Stimulated activated naive CD8-positive, alpha-beta T cell treated with anti-CD3 and anti-CD28 coated beads, Interleukin-15, Interleukin-2, amounts not matched to agents 100 ng/mL and 50 ng/mL, for 24 hours (primary cell): ENCODE results near the gene NOS1AP.

ENCODE experiments used
- H3K27ac Mint-ChIP-seq: one replicate; pipeline ENCODE4 v1.8.0; 2021; ENCODE audit warnings: mild to moderate bottlenecking, mixed read lengths
- H3K27me3 Mint-ChIP-seq: one replicate; pipeline ENCODE4 v1.8.0; 2021; ENCODE audit warnings: mixed read lengths
- H3K36me3 Mint-ChIP-seq: one replicate; pipeline ENCODE4 v1.8.0; 2021; ENCODE audit warnings: low read depth, mixed read lengths
- H3K4me1 Mint-ChIP-seq: one replicate; pipeline ENCODE4 v1.8.0; 2021; ENCODE audit warnings: low read depth, mixed read lengths
- H3K4me3 Mint-ChIP-seq: one replicate; pipeline ENCODE4 v1.8.0; 2021; ENCODE audit warnings: mild to moderate bottlenecking, mixed read lengths
- H3K9me3 Mint-ChIP-seq: one replicate; pipeline ENCODE4 v1.8.0; 2021; ENCODE audit warnings: mixed read lengths

Gene NOS1AP

DNA sequence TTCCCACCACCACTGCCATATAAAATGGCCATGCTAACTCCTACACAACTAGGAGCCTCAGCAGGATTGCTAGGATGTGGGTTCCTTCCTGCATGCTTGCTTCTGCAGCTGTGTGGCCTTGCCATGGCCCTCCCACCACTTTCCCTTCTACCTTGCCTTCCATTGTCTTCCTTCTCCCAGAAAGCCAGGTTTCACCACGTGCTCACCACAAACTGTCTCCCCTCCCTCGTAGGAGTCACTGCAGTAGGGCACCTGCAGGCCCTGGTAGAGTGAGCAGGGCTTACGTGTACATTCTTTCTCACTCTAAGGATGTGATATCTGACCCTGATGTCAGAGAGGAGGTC, 315.8 kb downstream of the NOS1AP start:
- Mint-ChIP-seq H3K36me3 (no peaks in the 10 kb centered on the region), H3K9me3 (no peaks in the 10 kb centered on the region), H3K27ac (no peak overlapping the region), H3K4me3 (no peak overlapping the region), H3K27me3 (peaks cover 7% of the 10 kb centered on the region), H3K4me1 (no peaks in the 10 kb centered on the region)

DNA sequence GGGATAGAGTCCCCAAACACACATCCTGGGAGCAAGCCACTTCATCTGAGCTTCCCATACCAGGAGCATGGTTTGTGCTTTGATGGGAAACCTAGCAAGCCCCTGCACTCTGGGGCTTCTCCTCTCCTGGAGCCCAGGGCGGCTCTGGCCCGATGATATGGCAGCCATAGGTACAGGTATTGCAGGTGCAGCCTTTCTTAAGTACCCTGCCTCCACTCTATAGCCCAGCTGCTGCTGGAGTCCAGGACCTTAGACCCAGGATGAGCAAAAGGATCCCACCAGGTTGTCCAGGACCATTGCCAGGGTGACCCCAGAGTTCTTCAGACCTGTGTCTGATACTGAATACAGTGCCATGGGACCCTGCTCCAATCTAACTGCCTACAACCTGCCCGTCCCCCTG, 316.2 kb downstream of the NOS1AP start:
- Mint-ChIP-seq H3K27me3 (peaks cover 11% of the 10 kb centered on the region), H3K36me3 (no peaks in the 10 kb centered on the region), H3K9me3 (no peaks in the 10 kb centered on the region), H3K4me1 (no peaks in the 10 kb centered on the region), H3K4me3 (no peak overlapping the region), H3K27ac (no peak overlapping the region)

DNA sequence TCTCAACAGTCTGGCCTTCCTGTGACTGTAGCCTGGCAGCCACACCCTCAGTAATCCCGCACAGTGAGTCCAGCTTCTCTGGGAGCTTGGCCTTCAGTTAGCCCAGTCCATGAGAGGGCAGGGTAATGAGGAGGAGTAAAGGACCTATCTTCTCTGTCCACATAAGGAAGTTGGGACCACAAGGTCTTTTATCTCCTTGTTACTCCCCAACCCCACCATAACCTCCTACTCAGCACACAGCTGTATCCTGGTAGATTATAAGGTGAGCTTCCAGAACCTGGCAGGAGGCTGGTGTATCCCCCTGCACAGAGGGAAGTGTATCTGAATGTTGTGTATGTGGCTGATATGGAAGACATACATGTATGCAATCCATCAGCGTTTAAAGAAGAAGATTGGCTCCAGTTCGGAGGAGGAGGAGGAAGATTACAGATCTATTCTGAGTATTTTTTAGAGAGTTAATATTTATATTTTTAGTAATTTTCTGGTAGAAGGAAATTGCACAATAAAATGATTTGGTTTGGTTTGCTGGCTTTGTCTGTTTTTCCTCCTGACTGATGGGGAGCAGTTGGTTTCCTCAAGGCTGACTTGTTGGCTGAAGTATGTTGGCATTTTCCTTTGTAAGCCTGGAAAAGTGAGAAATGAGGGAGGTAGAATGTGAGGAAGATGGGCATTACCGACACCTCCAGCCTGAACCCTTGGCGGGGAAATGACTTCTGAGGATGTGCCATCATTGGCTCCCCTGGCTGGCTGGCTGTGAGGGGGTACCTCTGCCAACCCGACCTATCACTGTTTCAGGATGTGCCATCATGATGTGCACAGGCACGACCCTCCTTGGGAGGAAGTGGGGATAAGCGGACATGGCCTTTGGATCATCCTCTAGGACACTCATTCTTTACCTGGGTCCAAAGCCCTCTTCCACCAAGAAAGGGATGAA, 317.1 kb downstream of the NOS1AP start:
- Mint-ChIP-seq H3K4me3 (no peak overlapping the region), H3K4me1 (no peaks in the 10 kb centered on the region), H3K27me3 (peaks cover 11% of the 10 kb centered on the region), H3K9me3 (no peaks in the 10 kb centered on the region), H3K36me3 (no peaks in the 10 kb centered on the region), H3K27ac (no peak overlapping the region)

- no peaks in the 10 kb centered on the region for H3K9me3 Mint-ChIP-seq
- H3K4me1 Mint-ChIP-seq = no peaks in the 10 kb centered on the region
- H3K4me3 Mint-ChIP-seq = no peak overlapping the region
- no peak overlapping the region for H3K27ac Mint-ChIP-seq
- H3K36me3 Mint-ChIP-seq = no peaks in the 10 kb centered on the region
- peaks cover 11% of the 10 kb centered on the region for H3K27me3 Mint-ChIP-seq
Measured at GRCh38 chr1:162387226-162388082, 318.0 kb downstream of the NOS1AP start.

DNA sequence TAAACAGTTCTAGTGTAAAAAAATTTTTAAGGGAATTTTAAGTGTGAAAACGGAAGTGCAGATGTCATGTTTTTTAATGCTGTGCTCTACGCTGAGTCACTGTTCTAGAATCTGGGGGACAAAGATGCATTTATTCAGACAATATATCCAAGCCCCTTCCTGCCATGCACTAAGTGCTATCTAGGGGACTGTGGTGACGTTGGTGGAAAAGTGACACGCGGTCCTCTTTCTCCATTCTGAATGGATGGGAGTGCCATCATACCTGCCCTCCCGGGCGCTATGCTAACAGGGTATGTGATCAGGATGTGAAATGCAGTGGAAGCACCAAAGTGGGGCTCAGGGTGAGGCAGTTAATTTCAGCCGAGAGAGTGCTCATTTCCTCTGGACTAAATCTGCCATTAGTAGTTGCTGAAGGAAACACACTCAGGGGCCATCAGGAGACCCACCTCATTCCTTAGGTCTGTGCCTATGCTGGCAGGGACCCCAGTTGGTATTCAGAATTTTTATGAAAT, 318.6 kb downstream of the NOS1AP start:
- H3K4me1 Mint-ChIP-seq = no peaks in the 10 kb centered on the region
- no peaks in the 10 kb centered on the region for H3K9me3 Mint-ChIP-seq
- H3K36me3 Mint-ChIP-seq = no peaks in the 10 kb centered on the region
- H3K27me3 Mint-ChIP-seq = peaks cover 13% of the 10 kb centered on the region
- no peak overlapping the region for H3K27ac Mint-ChIP-seq
- no peak overlapping the region for H3K4me3 Mint-ChIP-seq

DNA sequence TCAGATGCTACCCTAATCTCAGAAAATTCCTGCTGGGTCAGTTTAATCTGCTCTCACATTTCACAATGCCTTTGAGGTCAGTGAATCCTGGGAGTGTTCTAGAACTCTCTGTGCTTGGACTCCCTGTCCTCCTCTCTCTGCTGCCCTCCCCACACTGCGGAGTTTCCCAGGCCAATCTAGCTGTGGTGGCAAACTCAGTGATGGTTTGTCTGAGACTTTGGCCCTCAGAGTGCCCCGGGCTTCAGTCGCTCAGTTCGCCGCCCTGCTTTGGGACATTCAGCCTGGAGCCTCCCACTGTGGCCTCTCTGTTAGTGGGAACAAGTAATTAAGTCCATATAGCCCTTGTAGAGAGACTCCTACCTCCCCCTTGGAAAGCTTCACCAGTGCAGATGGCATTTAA, 319.1 kb downstream of the NOS1AP start:
- Mint-ChIP-seq H3K9me3 (no peaks in the 10 kb centered on the region), H3K4me1 (no peaks in the 10 kb centered on the region), H3K4me3 (no peak overlapping the region), H3K36me3 (no peaks in the 10 kb centered on the region), H3K27me3 (peaks cover 15% of the 10 kb centered on the region), H3K27ac (no peak overlapping the region)

- peaks cover 15% of the 10 kb centered on the region for H3K27me3 Mint-ChIP-seq
- H3K4me1 Mint-ChIP-seq = no peaks in the 10 kb centered on the region
- no peak overlapping the region for H3K27ac Mint-ChIP-seq
- no peak overlapping the region for H3K4me3 Mint-ChIP-seq
- H3K36me3 Mint-ChIP-seq = no peaks in the 10 kb centered on the region
- no peaks in the 10 kb centered on the region for H3K9me3 Mint-ChIP-seq
Measured at GRCh38 chr1:162389021-162389818, 319.7 kb downstream of the NOS1AP start.

DNA sequence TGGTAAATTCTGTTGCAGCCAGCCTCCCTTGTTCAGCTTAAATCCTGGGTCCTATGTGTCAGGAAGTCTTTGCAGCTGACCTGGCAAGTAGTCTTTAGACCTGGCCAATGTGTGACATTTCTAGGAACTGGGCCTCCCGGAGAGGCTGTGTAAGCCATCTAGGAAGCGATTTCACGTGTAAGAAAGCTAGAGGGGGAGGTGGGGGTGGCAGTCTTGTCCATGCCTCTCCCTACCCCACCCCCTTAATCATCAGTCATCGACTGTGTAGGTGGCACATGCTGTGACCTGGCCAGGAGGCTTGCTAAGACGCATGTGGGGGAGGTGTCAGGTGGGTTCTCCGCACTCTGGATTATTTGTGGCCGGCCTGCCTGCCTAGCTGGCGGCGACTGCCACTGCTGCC, 320.5 kb downstream of the NOS1AP start:
- no peak overlapping the region for H3K27ac Mint-ChIP-seq
- H3K9me3 Mint-ChIP-seq = no peaks in the 10 kb centered on the region
- H3K27me3 Mint-ChIP-seq = peaks cover 15% of the 10 kb centered on the region
- no peak overlapping the region for H3K4me3 Mint-ChIP-seq
- no peaks in the 10 kb centered on the region for H3K36me3 Mint-ChIP-seq
- H3K4me1 Mint-ChIP-seq = no peaks in the 10 kb centered on the region

DNA sequence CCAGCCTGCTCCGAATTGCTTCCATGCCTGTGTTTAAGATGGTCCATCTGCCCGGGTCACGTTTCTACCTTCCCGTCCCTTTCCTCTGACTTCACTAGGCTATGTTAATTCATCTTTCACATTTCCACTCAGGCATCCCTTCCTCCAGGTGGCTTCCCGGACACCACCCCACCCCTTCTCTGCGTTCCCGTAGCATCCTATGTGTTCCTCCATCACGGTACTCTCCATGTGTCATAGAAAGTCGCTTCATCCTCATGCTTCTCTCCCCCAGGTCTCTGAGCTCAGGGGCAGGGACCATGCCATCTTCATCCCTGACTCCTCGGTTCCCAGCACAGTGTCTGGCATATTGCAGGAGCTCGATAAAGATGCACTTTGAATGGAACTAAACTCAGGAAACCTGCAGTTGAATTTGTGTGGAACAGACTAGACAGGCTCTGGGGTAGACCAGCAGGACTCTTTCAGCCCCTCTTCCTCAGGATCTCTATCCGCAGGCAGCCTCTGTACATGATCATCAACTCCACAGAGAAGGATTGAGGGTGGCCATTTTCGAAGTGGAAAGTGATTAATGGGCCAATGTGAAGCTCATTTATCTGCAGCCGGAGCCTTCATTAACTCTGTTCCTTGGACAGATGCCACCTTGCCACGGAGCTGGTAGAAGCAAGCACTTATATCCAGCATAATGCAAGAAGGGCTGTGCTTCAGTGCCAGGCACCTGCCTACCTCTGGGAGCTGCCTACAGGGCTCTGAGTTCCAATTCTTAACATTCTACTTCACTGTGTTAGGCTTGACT, 321.1 kb downstream of the NOS1AP start:
- Mint-ChIP-seq H3K27ac (no peak overlapping the region), H3K4me1 (no peaks in the 10 kb centered on the region), H3K9me3 (no peaks in the 10 kb centered on the region), H3K27me3 (peaks cover 18% of the 10 kb centered on the region), H3K36me3 (no peaks in the 10 kb centered on the region), H3K4me3 (no peak overlapping the region)

GRCh38 chr1:162391790-162392563, 322.5 kb downstream of the NOS1AP start:
- H3K4me1 Mint-ChIP-seq = no peaks in the 10 kb centered on the region
- peaks cover 23% of the 10 kb centered on the region for H3K27me3 Mint-ChIP-seq
- no peak overlapping the region for H3K4me3 Mint-ChIP-seq
- H3K36me3 Mint-ChIP-seq = no peaks in the 10 kb centered on the region
- no peak overlapping the region for H3K27ac Mint-ChIP-seq
- no peaks in the 10 kb centered on the region for H3K9me3 Mint-ChIP-seq

- Mint-ChIP-seq H3K27me3 (peaks cover 40% of the 10 kb centered on the region), H3K27ac (no peak overlapping the region), H3K36me3 (no peaks in the 10 kb centered on the region), H3K4me1 (peaks cover 3% of the 10 kb centered on the region), H3K4me3 (no peak overlapping the region), H3K9me3 (no peaks in the 10 kb centered on the region)
Measured at GRCh38 chr1:162396201-162396906, 326.9 kb downstream of the NOS1AP start.

- H3K9me3 Mint-ChIP-seq = no peaks in the 10 kb centered on the region
- peaks cover 3% of the 10 kb centered on the region for H3K4me1 Mint-ChIP-seq
- peaks cover 40% of the 10 kb centered on the region for H3K27me3 Mint-ChIP-seq
- no peak overlapping the region for H3K4me3 Mint-ChIP-seq
- H3K27ac Mint-ChIP-seq = no peak overlapping the region
- no peaks in the 10 kb centered on the region for H3K36me3 Mint-ChIP-seq
Measured at GRCh38 chr1:162397039-162397448, 327.6 kb downstream of the NOS1AP start.

DNA sequence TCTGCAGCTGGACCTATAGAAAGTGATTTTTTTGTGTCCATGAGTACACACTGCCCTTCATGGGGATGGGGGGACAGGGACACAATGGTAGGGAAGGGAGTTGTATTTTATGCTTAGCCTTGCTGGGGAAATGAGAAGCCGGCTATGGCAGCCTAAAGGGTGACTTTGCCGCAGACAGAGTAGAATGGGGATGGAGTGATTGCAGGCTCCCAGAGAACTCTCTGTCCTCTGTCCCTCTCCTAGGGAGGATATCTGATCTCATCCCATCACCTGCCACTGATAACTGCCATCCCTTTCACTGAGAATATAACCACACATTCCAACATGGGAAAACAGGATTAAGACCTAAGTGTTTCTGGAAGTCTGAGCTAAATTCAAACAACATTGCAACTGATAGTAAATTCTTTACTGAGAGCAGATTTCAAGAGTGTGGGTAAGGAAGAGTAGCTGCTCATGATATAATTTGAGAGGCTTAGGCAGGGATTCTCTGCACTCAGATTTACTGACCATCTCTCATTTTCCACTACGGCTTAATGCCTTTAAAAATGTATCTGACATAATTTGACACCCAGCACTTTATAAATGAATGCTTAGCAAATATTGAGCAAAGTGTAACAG, 328.6 kb downstream of the NOS1AP start:
- Mint-ChIP-seq H3K27me3 (peaks cover 43% of the 10 kb centered on the region), H3K27ac (no peak overlapping the region), H3K9me3 (no peaks in the 10 kb centered on the region), H3K4me1 (peaks cover 3% of the 10 kb centered on the region), H3K4me3 (no peak overlapping the region), H3K36me3 (no peaks in the 10 kb centered on the region)
